HEK293 (cell line): ENCODE data around the gene PHF3.

Experiments
- EGR2 ChIP-seq: fragments of 450-650 bp; formaldehyde crosslinking; IDR thresholded peaks from 2 replicates; pipeline ENCODE4 v1.5.1; 2016; ENCODE audit warnings: low read depth, missing biosample characterization, missing genetic modification characterization
- FEZF1 ChIP-seq: fragments of 450-650 bp; formaldehyde crosslinking; IDR thresholded peaks from 2 replicates; pipeline ENCODE4 v1.5.1; 2016; ENCODE audit warnings: missing biosample characterization, missing genetic modification characterization
- GLIS1 ChIP-seq: fragments of 450-650 bp; formaldehyde crosslinking; IDR thresholded peaks from 2 replicates; pipeline ENCODE4 v1.5.1; 2016; ENCODE audit warnings: missing biosample characterization, missing genetic modification characterization
- HOXA7 ChIP-seq: sonication (generic); formaldehyde crosslinking; IDR thresholded peaks from 2 replicates; pipeline ENCODE4 v1.8.1; 2022; ENCODE audit warnings: missing genetic modification reagents, borderline replicate concordance
- MEIS1 ChIP-seq: sonication (generic); formaldehyde crosslinking; IDR thresholded peaks from 2 replicates; pipeline ENCODE4 v1.8.1; 2022; ENCODE audit warnings: missing genetic modification reagents, mild to moderate bottlenecking, borderline replicate concordance
- SP3 ChIP-seq: fragments of 450-650 bp; formaldehyde crosslinking; IDR thresholded peaks from 2 replicates; pipeline ENCODE4 v1.5.1; 2016; ENCODE audit warnings: missing biosample characterization, missing genetic modification characterization
- TCF7L2 ChIP-seq: IDR thresholded peaks from 2 replicates; pipeline ENCODE4 v1.6.1; 2011; ENCODE audit warnings: low read depth, mild to moderate bottlenecking, inconsistent platforms, low read length, moderate library complexity, borderline replicate concordance
- ZBTB17 ChIP-seq: fragments of 450-650 bp; formaldehyde crosslinking; IDR thresholded peaks from 2 replicates; pipeline ENCODE4 v1.5.1; 2016; ENCODE audit warnings: missing biosample characterization, missing genetic modification characterization
- ZEB2 ChIP-seq: fragments of 450-650 bp; formaldehyde crosslinking; IDR thresholded peaks from 2 replicates; pipeline ENCODE4 v1.5.1; 2016; ENCODE audit warnings: missing biosample characterization, missing genetic modification characterization
- ZNF10 ChIP-seq: fragments of 450-650 bp; formaldehyde crosslinking; IDR thresholded peaks from 2 replicates; pipeline ENCODE4 v1.5.1; 2017; ENCODE audit warnings: missing biosample characterization, missing genetic modification characterization
- ZNF24 ChIP-seq: fragments of 450-650 bp; formaldehyde crosslinking; IDR thresholded peaks from 2 replicates; pipeline ENCODE4 v1.5.1; 2016; ENCODE audit warnings: missing biosample characterization, missing genetic modification characterization
- ZNF473 ChIP-seq: fragments of 450-650 bp; formaldehyde crosslinking; IDR thresholded peaks from 2 replicates; pipeline ENCODE4 v1.5.1; 2017; ENCODE audit warnings: missing biosample characterization, missing genetic modification characterization
- ZNF548 ChIP-seq: fragments of 450-650 bp; formaldehyde crosslinking; IDR thresholded peaks from 2 replicates; pipeline ENCODE4 v1.5.1; 2016; ENCODE audit warnings: missing biosample characterization, missing genetic modification characterization
- ZNF677 ChIP-seq: fragments of 450-650 bp; IDR thresholded peaks from 2 replicates; pipeline ENCODE4 v1.5.0; 2018; ENCODE audit warnings: missing biosample characterization, mild to moderate bottlenecking, missing genetic modification characterization, moderate library complexity
- ZNF768 ChIP-seq: fragments of 450-650 bp; formaldehyde crosslinking; IDR thresholded peaks from 2 replicates; pipeline ENCODE4 v1.5.1; 2018; ENCODE audit warnings: missing biosample characterization, mild to moderate bottlenecking, missing genetic modification characterization
- TF ChIP-seq, protein P1 (sequence below): fragments of 450-650 bp; formaldehyde crosslinking; conservative IDR thresholded peaks from 2 replicates; pipeline ENCODE4 v1.5.1; 2016; ENCODE audit warnings: low read depth, missing biosample characterization, missing genetic modification characterization
- TF ChIP-seq, protein P2 (sequence below): fragments of 450-650 bp; formaldehyde crosslinking; conservative IDR thresholded peaks from 2 replicates; pipeline ENCODE4 v1.5.1; 2016; ENCODE audit warnings: low read depth, missing biosample characterization, missing genetic modification characterization
- TF ChIP-seq, protein P3 (sequence below): fragments of 450-650 bp; formaldehyde crosslinking; IDR thresholded peaks from 2 replicates; pipeline ENCODE4 v1.5.1; 2016; ENCODE audit warnings: missing biosample characterization, missing genetic modification characterization, borderline replicate concordance
- TF ChIP-seq, protein P4 (sequence below): fragments of 450-650 bp; formaldehyde crosslinking; IDR thresholded peaks from 2 replicates; pipeline ENCODE4 v1.5.1; 2016; ENCODE audit warnings: missing biosample characterization, missing genetic modification characterization
- TF ChIP-seq, protein P5 (sequence below): fragments of 450-650 bp; IDR thresholded peaks from 2 replicates; pipeline ENCODE4 v1.5.1; 2018; ENCODE audit warnings: missing biosample characterization, mild to moderate bottlenecking, missing genetic modification characterization

Gene PHF3

DNA sequence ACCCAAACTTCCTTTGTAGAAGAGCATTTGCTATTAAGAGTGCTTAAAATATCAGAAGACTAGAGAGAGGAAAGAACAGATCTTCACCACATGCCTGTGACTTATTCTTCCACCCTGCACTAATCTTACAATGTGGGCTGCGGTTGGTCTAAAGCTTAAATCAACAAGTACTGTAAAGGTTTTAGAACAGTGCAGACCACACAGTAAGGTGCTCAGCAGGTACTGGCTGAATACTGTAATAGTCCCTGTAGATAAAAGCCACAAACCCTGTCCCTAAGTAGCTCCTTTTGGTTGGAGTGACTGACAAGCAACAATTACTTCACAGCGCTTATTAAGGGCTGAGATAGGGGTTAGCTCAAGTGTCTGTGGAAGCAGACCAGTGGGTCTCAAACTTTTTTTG lies 972 bp upstream of the PHF3 start (continued):
- TF ChIP-seq ZNF548 (tag by site-specific recombination) (no peak), ZBTB17 (tag by site-specific recombination) (no peak), EGR2 (tag by site-specific recombination) (no peak), HOXA7 (CRISPR knock-in tag) (no peak), ZEB2 (tag by site-specific recombination) (no peak), SP3 (no peak), ZNF677 (tag by site-specific recombination) (no peak), FEZF1 (tag by site-specific recombination) (peak; percentile 68), ZNF10 (tag by site-specific recombination) (0 out of 2 replicates have a peak, but pooled peaks have one; percentile 24), ZNF473 (tag by site-specific recombination) (no peak), ZNF768 (tag by site-specific recombination) (no peak), MEIS1 (CRISPR knock-in tag) (peak; percentile 97), ZNF24 (no peak), GLIS1 (tag by site-specific recombination) (peak; percentile 63), TCF7L2 (no peak)
- TF ChIP-seq, protein P1, sequence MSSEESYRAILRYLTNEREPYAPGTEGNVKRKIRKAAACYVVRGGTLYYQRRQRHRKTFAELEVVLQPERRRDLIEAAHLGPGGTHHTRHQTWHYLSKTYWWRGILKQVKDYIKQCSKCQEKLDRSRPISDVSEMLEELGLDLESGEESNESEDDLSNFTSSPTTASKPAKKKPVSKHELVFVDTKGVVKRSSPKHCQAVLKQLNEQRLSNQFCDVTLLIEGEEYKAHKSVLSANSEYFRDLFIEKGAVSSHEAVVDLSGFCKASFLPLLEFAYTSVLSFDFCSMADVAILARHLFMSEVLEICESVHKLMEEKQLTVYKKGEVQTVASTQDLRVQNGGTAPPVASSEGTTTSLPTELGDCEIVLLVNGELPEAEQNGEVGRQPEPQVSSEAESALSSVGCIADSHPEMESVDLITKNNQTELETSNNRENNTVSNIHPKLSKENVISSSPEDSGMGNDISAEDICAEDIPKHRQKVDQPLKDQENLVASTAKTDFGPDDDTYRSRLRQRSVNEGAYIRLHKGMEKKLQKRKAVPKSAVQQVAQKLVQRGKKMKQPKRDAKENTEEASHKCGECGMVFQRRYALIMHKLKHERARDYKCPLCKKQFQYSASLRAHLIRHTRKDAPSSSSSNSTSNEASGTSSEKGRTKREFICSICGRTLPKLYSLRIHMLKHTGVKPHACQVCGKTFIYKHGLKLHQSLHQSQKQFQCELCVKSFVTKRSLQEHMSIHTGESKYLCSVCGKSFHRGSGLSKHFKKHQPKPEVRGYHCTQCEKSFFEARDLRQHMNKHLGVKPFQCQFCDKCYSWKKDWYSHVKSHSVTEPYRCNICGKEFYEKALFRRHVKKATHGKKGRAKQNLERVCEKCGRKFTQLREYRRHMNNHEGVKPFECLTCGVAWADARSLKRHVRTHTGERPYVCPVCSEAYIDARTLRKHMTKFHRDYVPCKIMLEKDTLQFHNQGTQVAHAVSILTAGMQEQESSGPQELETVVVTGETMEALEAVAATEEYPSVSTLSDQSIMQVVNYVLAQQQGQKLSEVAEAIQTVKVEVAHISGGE (tag by site-specific recombination) = no peak
- TF ChIP-seq, protein P2, sequence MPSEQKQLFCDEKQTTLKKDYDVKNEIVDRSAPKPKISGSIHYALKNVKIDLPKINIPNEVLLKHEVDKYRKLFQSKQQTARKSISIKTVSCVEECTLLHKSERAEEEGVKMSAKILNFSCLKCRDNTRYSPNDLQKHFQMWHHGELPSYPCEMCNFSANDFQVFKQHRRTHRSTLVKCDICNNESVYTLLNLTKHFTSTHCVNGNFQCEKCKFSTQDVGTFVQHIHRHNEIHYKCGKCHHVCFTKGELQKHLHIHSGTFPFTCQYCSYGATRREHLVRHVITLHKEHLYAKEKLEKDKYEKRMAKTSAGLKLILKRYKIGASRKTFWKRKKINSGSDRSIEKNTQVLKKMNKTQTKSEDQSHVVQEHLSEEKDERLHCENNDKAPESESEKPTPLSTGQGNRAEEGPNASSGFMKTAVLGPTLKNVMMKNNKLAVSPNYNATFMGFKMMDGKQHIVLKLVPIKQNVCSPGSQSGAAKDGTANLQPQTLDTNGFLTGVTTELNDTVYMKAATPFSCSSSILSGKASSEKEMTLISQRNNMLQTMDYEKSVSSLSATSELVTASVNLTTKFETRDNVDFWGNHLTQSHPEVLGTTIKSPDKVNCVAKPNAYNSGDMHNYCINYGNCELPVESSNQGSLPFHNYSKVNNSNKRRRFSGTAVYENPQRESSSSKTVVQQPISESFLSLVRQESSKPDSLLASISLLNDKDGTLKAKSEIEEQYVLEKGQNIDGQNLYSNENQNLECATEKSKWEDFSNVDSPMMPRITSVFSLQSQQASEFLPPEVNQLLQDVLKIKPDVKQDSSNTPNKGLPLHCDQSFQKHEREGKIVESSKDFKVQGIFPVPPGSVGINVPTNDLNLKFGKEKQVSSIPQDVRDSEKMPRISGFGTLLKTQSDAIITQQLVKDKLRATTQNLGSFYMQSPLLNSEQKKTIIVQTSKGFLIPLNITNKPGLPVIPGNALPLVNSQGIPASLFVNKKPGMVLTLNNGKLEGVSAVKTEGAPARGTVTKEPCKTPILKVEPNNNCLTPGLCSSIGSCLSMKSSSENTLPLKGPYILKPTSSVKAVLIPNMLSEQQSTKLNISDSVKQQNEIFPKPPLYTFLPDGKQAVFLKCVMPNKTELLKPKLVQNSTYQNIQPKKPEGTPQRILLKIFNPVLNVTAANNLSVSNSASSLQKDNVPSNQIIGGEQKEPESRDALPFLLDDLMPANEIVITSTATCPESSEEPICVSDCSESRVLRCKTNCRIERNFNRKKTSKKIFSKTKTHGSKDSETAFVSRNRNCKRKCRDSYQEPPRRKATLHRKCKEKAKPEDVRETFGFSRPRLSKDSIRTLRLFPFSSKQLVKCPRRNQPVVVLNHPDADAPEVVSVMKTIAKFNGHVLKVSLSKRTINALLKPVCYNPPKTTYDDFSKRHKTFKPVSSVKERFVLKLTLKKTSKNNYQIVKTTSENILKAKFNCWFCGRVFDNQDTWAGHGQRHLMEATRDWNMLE (tag by site-specific recombination) = no peak
- TF ChIP-seq, protein P3, sequence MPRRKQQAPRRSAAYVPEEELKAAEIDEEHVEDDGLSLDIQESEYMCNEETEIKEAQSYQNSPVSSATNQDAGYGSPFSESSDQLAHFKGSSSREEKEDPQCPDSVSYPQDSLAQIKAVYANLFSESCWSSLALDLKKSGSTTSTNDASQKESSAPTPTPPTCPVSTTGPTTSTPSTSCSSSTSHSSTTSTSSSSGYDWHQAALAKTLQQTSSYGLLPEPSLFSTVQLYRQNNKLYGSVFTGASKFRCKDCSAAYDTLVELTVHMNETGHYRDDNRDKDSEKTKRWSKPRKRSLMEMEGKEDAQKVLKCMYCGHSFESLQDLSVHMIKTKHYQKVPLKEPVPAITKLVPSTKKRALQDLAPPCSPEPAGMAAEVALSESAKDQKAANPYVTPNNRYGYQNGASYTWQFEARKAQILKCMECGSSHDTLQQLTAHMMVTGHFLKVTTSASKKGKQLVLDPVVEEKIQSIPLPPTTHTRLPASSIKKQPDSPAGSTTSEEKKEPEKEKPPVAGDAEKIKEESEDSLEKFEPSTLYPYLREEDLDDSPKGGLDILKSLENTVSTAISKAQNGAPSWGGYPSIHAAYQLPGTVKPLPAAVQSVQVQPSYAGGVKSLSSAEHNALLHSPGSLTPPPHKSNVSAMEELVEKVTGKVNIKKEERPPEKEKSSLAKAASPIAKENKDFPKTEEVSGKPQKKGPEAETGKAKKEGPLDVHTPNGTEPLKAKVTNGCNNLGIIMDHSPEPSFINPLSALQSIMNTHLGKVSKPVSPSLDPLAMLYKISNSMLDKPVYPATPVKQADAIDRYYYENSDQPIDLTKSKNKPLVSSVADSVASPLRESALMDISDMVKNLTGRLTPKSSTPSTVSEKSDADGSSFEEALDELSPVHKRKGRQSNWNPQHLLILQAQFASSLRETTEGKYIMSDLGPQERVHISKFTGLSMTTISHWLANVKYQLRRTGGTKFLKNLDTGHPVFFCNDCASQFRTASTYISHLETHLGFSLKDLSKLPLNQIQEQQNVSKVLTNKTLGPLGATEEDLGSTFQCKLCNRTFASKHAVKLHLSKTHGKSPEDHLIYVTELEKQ = no peak
- TF ChIP-seq, protein P4, sequence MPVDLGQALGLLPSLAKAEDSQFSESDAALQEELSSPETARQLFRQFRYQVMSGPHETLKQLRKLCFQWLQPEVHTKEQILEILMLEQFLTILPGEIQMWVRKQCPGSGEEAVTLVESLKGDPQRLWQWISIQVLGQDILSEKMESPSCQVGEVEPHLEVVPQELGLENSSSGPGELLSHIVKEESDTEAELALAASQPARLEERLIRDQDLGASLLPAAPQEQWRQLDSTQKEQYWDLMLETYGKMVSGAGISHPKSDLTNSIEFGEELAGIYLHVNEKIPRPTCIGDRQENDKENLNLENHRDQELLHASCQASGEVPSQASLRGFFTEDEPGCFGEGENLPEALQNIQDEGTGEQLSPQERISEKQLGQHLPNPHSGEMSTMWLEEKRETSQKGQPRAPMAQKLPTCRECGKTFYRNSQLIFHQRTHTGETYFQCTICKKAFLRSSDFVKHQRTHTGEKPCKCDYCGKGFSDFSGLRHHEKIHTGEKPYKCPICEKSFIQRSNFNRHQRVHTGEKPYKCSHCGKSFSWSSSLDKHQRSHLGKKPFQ (tag by site-specific recombination) = peak; percentile 23; the same call in 1 of the 2 replicates
- TF ChIP-seq, protein P5, sequence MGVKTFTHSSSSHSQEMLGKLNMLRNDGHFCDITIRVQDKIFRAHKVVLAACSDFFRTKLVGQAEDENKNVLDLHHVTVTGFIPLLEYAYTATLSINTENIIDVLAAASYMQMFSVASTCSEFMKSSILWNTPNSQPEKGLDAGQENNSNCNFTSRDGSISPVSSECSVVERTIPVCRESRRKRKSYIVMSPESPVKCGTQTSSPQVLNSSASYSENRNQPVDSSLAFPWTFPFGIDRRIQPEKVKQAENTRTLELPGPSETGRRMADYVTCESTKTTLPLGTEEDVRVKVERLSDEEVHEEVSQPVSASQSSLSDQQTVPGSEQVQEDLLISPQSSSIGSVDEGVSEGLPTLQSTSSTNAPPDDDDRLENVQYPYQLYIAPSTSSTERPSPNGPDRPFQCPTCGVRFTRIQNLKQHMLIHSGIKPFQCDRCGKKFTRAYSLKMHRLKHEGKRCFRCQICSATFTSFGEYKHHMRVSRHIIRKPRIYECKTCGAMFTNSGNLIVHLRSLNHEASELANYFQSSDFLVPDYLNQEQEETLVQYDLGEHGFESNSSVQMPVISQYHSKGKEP (tag by site-specific recombination) = peak; percentile 21; the same call in 1 of the 2 replicates
